DMS 273 treated with DMSO at 0.1 percent for 48 hours (cell line): ENCODE measurements around the gene CCDC195.
"Not testable (repeated sequence)": the region's sequence is repeated elsewhere in the genome, so short reads cannot be mapped to it uniquely, and the experiment has no call there.

ENCODE experiments used
- DNase-seq: peaks from one replicate; lab custom pipeline; 2025; lab: John Stamatoyannopoulos, UW

Gene CCDC195

GRCh38 chr2:224690868-224691267, 25.3 kb downstream of the CCDC195 start:
- DNase-seq, result no peak

GRCh38 chr2:224689539-224689938, 26.6 kb downstream of the CCDC195 start:
- no peak for DNase-seq

DNA sequence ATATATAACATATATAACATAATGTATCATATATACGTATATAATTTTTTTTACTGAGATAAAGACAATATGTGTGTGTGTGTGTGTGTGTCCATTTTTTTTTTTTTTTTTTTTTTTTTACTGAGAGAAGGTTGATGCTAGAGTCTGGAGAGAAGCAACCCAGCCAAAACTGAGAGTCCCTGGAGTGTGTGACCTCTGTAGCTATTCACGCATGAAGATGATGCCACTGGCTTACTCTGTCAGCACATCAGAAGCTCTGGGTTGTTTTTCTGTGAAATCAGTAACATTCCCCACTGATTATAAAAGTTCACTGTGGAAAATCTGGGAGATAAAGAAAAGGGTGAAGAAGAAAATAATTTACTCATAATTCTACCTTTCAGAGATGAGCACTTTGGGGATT, 27.2 kb downstream of the CCDC195 start:
- no peak for DNase-seq

GRCh38 chr2:224687156-224687555, 29.0 kb downstream of the CCDC195 start:
- no peak for DNase-seq

GRCh38 chr2:224685121-224685520, 31.0 kb downstream of the CCDC195 start:
- no peak for DNase-seq

- DNase-seq, result peak; percentile 14
These were observed 34.0 kb downstream of the CCDC195 start for GRCh38 chr2:224682134-224682533.

- DNase-seq, result no peak
These were observed 44.4 kb downstream of the CCDC195 start for GRCh38 chr2:224671731-224672130.

DNA sequence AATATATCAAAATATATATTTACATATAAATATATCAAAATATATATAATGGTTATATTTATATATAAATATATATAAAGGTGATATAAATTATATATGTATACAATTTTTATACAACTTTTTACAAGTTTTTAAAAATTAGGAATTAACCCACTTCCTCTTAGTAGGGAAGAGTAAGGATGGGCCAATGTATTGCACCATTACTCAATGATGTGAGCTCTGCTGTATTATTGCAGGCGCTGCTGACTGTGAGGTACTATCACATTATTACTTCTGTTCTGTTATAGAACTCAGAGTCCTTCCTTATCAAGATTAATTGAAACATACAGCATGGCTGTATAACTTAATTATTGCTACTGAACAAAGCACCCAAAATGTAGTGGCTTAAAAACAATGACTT, 46.0 kb downstream of the CCDC195 start:
- no peak for DNase-seq

DNA sequence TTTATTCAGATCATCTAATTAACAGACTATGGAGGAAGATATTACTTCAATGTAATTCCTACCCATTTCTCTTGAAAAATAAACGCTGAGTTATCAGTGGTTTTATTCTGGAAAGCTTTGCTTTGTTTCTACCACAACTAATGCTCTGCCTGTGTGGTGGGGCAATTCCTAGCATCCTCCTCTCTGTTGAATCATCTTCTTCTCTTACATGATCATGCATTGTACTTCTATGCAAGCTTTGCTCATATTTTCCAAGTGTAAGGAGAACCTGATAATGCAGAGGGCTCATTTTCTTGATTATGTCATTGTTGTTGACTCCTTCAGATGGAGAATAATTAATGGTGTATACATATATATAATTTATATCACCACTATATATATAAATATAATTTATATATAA, 46.7 kb downstream of the CCDC195 start:
- no peak for DNase-seq

- DNase-seq, result no peak
These were observed 47.8 kb downstream of the CCDC195 start for GRCh38 chr2:224668123-224668909.

DNA sequence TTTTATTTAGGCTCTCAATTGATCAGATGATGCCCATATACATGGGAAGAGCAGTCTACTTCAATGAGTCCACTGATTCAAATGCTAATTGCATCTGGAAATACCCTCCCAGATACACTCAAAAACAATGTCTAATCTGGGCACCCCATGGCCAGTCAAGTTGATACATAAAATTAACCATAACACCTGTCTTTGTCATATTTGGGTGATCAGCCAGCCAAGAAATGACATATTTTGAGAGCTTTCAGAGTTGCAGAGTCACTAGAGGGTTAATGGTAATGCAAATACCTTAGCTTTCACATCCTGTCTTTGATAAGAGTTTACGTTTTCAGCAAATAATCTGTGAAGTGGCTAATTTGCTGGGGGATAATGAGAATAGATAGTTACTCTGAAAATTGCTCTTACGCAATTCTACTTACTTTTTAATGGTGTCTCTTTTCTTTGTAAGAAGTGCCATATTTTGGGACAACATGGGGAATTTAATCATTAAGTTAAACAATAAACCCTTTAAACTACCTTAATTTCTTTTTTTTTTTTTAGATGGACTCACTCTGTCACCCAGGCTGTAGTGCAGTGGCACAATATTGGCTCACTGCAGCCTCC, 49.1 kb downstream of the CCDC195 start:
- DNase-seq, result no peak

- not testable (repeated sequence) for DNase-seq
These were observed 52.8 kb downstream of the CCDC195 start for GRCh38 chr2:224663322-224663721.

GRCh38 chr2:224661708-224662107, 54.5 kb downstream of the CCDC195 start:
- DNase-seq, result not testable (repeated sequence)

- DNase-seq, result no peak
These were observed 56.5 kb downstream of the CCDC195 start for GRCh38 chr2:224659714-224660113.

- no peak for DNase-seq
These were observed 57.3 kb downstream of the CCDC195 start for GRCh38 chr2:224658780-224659405.

- no peak for DNase-seq
These were observed 58.8 kb downstream of the CCDC195 start for GRCh38 chr2:224657349-224657748.

DNA sequence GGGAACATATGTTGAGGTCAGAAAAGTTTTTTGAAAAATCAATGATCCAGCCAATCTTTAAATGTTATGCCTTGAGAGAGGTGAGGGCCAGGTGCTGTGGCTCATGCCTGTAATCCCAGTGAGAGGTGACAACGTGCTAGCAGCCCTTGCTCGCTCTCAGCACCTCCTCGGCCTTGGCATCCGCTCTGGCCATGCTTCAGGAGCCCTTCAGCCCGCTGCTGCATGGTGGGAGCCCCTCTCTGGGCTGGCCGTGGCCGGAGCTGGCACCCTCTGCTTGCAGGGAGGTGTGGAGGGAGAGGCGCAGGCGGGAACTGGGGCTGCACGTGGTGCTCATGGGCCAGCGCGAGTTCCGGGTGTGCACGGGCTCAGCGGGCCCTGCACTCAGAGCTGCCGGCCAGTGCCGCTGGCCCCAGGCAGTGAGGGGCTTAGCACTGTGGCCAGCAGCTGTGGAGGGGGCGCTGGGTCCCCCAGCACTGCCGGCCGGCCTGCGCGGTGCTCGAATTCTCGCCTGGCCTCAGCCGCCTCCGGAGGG, 61.1 kb downstream of the CCDC195 start:
- DNase-seq, result no peak
